H1 (cell line): Measurements from ENCODE around the gene DDX31. TPM values are rescaled to one million over a fixed set of nuclear protein-coding genes. Genes with fewer than 3 reads are reported as not detected.

Experiments used
- CTCF ChIA-PET: fragments of 300-600 bp; sonication (Branson Sonifier 250); formaldehyde crosslinking; loops from one replicate; lab custom pipeline; 2021; ENCODE audit not compliant: partially characterized antibody; lab: Charles Lee
- POLR2A ChIA-PET: fragments of 300-600 bp; sonication (Branson Sonifier 250); formaldehyde crosslinking; loops from one replicate; lab custom pipeline; 2021; ENCODE audit warnings: inconsistent platforms; ENCODE audit not compliant: partially characterized antibody; lab: Charles Lee
- DNase-seq, 2 experiments: peaks; one replicate each; pipeline versions ENCODE4 v3.0.0 to v3.0.0-alpha.2; 2010 to 2022; ENCODE audit warnings: low spot score in 2 of 2, low read depth in 1 of 2, mixed read lengths in 1 of 2
- FAIRE-seq: peaks from 2 replicates; lab custom pipeline; 2011; peaks lifted over from hg19 to GRCh38; lab: Jason Lieb, UNC
- H2AFZ ChIP-seq: 2 replicates; pipeline ENCODE4 v1.8.1; 2012; ENCODE audit warnings: low read length, inconsistent platforms
- H2AK5ac ChIP-seq: 2 replicates; pipeline ENCODE4 v1.6.1; 2013; ENCODE audit warnings: low read depth, low read length
- H2BK120ac ChIP-seq: replicated peaks from 2 replicates; pipeline ENCODE3; 2013; ENCODE audit warnings: low read depth, low read length, inconsistent platforms
- H2BK12ac ChIP-seq: 2 replicates; pipeline ENCODE4 v1.6.1; 2013; ENCODE audit warnings: low read depth, low read length
- H2BK15ac ChIP-seq: 2 replicates; pipeline ENCODE4 v1.6.1; 2013; ENCODE audit warnings: low read length
- H2BK20ac ChIP-seq: 2 replicates; pipeline ENCODE4 v1.6.1; 2013; ENCODE audit warnings: low read length
- H2BK5ac ChIP-seq: 2 replicates; pipeline ENCODE4 v1.6.1; 2013; ENCODE audit warnings: low read depth, low read length
- H3K14ac ChIP-seq: 2 replicates; pipeline ENCODE4 v1.6.1; 2013; ENCODE audit warnings: inconsistent platforms; ENCODE audit not compliant: insufficient read length
- H3K18ac ChIP-seq: 2 replicates; pipeline ENCODE4 v1.6.1; 2013; ENCODE audit warnings: low read length; ENCODE audit errors: extremely low read depth
- H3K23ac ChIP-seq: 2 replicates; pipeline ENCODE4 v1.6.1; 2013; ENCODE audit warnings: inconsistent platforms; ENCODE audit not compliant: insufficient read length
- H3K23me2 ChIP-seq: 2 replicates; pipeline ENCODE4 v1.6.1; 2013; ENCODE audit warnings: low read depth, low read length
- H3K27ac ChIP-seq: 2 replicates; pipeline ENCODE4 v1.6.1; 2011; ENCODE audit warnings: low read depth, low read length, inconsistent platforms
- H3K27me3 ChIP-seq, 4 experiments: replicated peaks in 1 of 4; 1 replicate in 1 of 4; 2 replicates in 3 of 4; pipeline versions ENCODE4 v1.6.1 to v1.8.1; 2011 to 2013; ENCODE audit warnings: low read length in 3 of 4, mild to moderate bottlenecking in 3 of 4, inconsistent platforms in 2 of 4, mixed read lengths in 2 of 4, moderate library complexity in 1 of 4; ENCODE audit not compliant: control insufficient read depth in 3 of 4, insufficient read depth in 3 of 4; ENCODE audit errors: extremely low read depth in 1 of 4
- H3K36me3 ChIP-seq, 4 experiments: 2 replicates each; pipeline versions ENCODE4 v1.6.1 to v1.8.1; 2011 to 2013; ENCODE audit warnings: mild to moderate bottlenecking in 4 of 4, low read length in 3 of 4, moderate library complexity in 2 of 4, control low read depth in 1 of 4, inconsistent platforms in 1 of 4; ENCODE audit not compliant: insufficient read depth in 4 of 4, control insufficient read depth in 2 of 4
- H3K4ac ChIP-seq: replicated peaks from 2 replicates; pipeline ENCODE3; 2013; ENCODE audit warnings: low read length, low read depth, mixed read lengths, inconsistent platforms; ENCODE audit not compliant: insufficient read length
- H3K4me1 ChIP-seq, 4 experiments: replicated peaks in 1 of 4; 1 replicate in 1 of 4; 2 replicates in 3 of 4; pipeline versions ENCODE4 v1.6.1 to v1.8.1; 2011 to 2013; ENCODE audit warnings: low read length in 3 of 4, inconsistent platforms in 2 of 4, mixed read lengths in 1 of 4; ENCODE audit not compliant: insufficient read depth in 4 of 4, control insufficient read depth in 3 of 4
- H3K4me2 ChIP-seq, 2 experiments: 2 replicates each; pipeline versions ENCODE4 v1.6.1 to v1.8.1; 2011 to 2013; ENCODE audit warnings: low read depth in 2 of 2, low read length in 2 of 2, control low read depth in 1 of 2, inconsistent platforms in 1 of 2, mild to moderate bottlenecking in 1 of 2; ENCODE audit not compliant: insufficient read depth in 1 of 2
- H3K4me3 ChIP-seq, 4 experiments: fragments of 200-600, 300-600 bp in 1 of 4; sonication (generic), shearing (Covaris generic), sonication (Bioruptor Twin) in 1 of 4; 2 replicates each; pipeline versions ENCODE4 v1.5.1 to v1.8.1; 2011 to 2016; ENCODE audit warnings: low read length in 4 of 4, low read depth in 3 of 4, control low read depth in 2 of 4, inconsistent platforms in 2 of 4, mild to moderate bottlenecking in 2 of 4, mixed read lengths in 1 of 4, moderate library complexity in 1 of 4; ENCODE audit not compliant: insufficient read depth in 2 of 4; ENCODE audit errors: extremely low read depth in 1 of 4
- H3K56ac ChIP-seq: replicated peaks from 2 replicates; pipeline ENCODE3; 2013; ENCODE audit warnings: low read depth, mild to moderate bottlenecking, mixed read lengths, low read length, inconsistent platforms; ENCODE audit not compliant: insufficient read length
- H3K79me1 ChIP-seq: 2 replicates; pipeline ENCODE4 v1.6.1; 2013; ENCODE audit warnings: low read depth, low read length, control low read depth
- H3K79me2 ChIP-seq, 2 experiments: 2 replicates each; pipeline versions ENCODE4 v1.6.1 to v1.8.1; 2012 to 2013; ENCODE audit warnings: low read length in 2 of 2, mild to moderate bottlenecking in 2 of 2, inconsistent platforms in 1 of 2; ENCODE audit not compliant: insufficient read depth in 2 of 2, control insufficient read depth in 1 of 2
- H3K9ac ChIP-seq, 4 experiments: replicated peaks in 1 of 4; 1 replicate in 1 of 4; 2 replicates in 3 of 4; pipeline versions ENCODE4 v1.6.1 to v1.8.1; 2011 to 2013; ENCODE audit warnings: low read depth in 3 of 4, low read length in 3 of 4, control low read depth in 2 of 4, mild to moderate bottlenecking in 2 of 4, moderate library complexity in 2 of 4, inconsistent platforms in 1 of 4; ENCODE audit errors: extremely low read depth in 1 of 4
- H3K9me3 ChIP-seq, 2 experiments: 2 replicates each; pipeline versions ENCODE4 v1.6.1 to v1.8.1; 2012 to 2013; ENCODE audit warnings: mild to moderate bottlenecking in 2 of 2, moderate library complexity in 2 of 2, control low read depth in 1 of 2, inconsistent platforms in 1 of 2, low read depth in 1 of 2, low read length in 1 of 2, mixed read lengths in 1 of 2; ENCODE audit not compliant: insufficient read depth in 2 of 2
- H4K20me1 ChIP-seq, 2 experiments: replicated peaks in 1 of 2; 2 replicates each; pipeline versions ENCODE3 to v1.8.1; 2011 to 2013; ENCODE audit warnings: inconsistent platforms in 2 of 2, low read length in 2 of 2, mild to moderate bottlenecking in 1 of 2; ENCODE audit not compliant: insufficient read depth in 2 of 2, control insufficient read depth in 1 of 2
- H4K5ac ChIP-seq: 2 replicates; pipeline ENCODE4 v1.6.1; 2013; ENCODE audit warnings: low read length, low read depth, mixed read lengths, inconsistent platforms; ENCODE audit not compliant: insufficient read length
- H4K8ac ChIP-seq: 2 replicates; pipeline ENCODE4 v1.8.0; 2013; ENCODE audit warnings: mild to moderate bottlenecking, moderate library complexity, low read length, inconsistent platforms; ENCODE audit not compliant: insufficient read depth; ENCODE audit errors: extremely low read depth
- H4K91ac ChIP-seq: replicated peaks from 2 replicates; pipeline ENCODE3; 2013; ENCODE audit warnings: low read length, mixed read lengths, inconsistent platforms; ENCODE audit not compliant: insufficient read length
- ASH2L ChIP-seq: fragments of 200-600, 300-600 bp; sonication (generic); IDR thresholded peaks from one replicate; pipeline ENCODE4 v1.7.1; 2017; ENCODE audit warnings: low read length
- E2F6 ChIP-seq: IDR thresholded peaks from 2 replicates; pipeline ENCODE4 v1.6.1; 2012; ENCODE audit warnings: inconsistent platforms
- EGR1 ChIP-seq: IDR thresholded peaks from 2 replicates; pipeline ENCODE4 v1.6.1; 2011; ENCODE audit warnings: low read depth, low read length, borderline replicate concordance
- POLR2A ChIP-seq, 2 experiments: IDR thresholded peaks; 1 replicate in 1 of 2; 2 replicates in 1 of 2; pipeline ENCODE4 v1.6.1; 2011; ENCODE audit warnings: low read depth in 2 of 2, low read length in 2 of 2, mild to moderate bottlenecking in 2 of 2; ENCODE audit errors: control extremely low read depth in 1 of 2
- POU5F1 ChIP-seq: IDR thresholded peaks from 2 replicates; pipeline ENCODE4 v1.6.1; 2011; ENCODE audit warnings: low read depth, mild to moderate bottlenecking, low read length, moderate library complexity
- RNF2 ChIP-seq: fragments of 200-900, 300-1000 bp; sonication (generic); IDR thresholded peaks from 2 replicates; pipeline ENCODE4 v1.7.1; 2016; ENCODE audit warnings: borderline replicate concordance, low read depth, mild to moderate bottlenecking, antibody characterized with exemption, low read length; ENCODE audit not compliant: poor library complexity, severe bottlenecking; ENCODE audit errors: missing control alignments
- SUZ12 ChIP-seq: fragments of 200-600 bp; sonication (generic); IDR thresholded peaks from 2 replicates; pipeline ENCODE4 v1.6.1; 2012; ENCODE audit warnings: mild to moderate bottlenecking, inconsistent platforms, low read length, moderate library complexity, mixed read lengths
- TEAD4 ChIP-seq: IDR thresholded peaks from 2 replicates; pipeline ENCODE4 v1.6.1; 2012; ENCODE audit warnings: low read depth, low read length, inconsistent platforms, mixed read lengths
- YY1 ChIP-seq: IDR thresholded peaks from 2 replicates; pipeline ENCODE4 v1.6.1; 2011; ENCODE audit warnings: low read depth, mild to moderate bottlenecking, low read length
- ZNF274 ChIP-seq: IDR thresholded peaks from 2 replicates; pipeline ENCODE4 v1.7.0; 2012; ENCODE audit warnings: low read length, borderline replicate concordance; ENCODE audit errors: extremely low read depth
- WGBS, 2 experiments: shearing (Covaris generic) in 1 of 2; methylation state at CpG; one replicate each; pipeline versions ENCODE4 v1.1.6 to v1.1.7; 2013 to 2015; ENCODE audit warnings: low lambda C conversion rate in 2 of 2, mixed read lengths in 2 of 2, inconsistent platforms in 1 of 2, low coverage in 1 of 2, missing lambda C conversion rate in 1 of 2; ENCODE audit not compliant: insufficient replicate concordance in 2 of 2, insufficient coverage in 1 of 2, insufficient read length in 1 of 2; ENCODE audit errors: extremely low coverage in 1 of 2, missing lambda C conversion rate in 1 of 2; 5-methylcytosine and 5-hydroxymethylcytosine counted together
- polyA plus RNA-seq, 7 experiments: library from polyadenylated mRNA; depleted of rRNA in 3 of 7; stranded (reverse) in 5 of 7; unstranded in 2 of 7; fragments of >200 nt in 5 of 7; fragments of 200-250 nt in 2 of 7; gene quantifications; 1 replicate in 5 of 7; 2 replicates in 1 of 7; 4 replicates in 1 of 7; pipeline versions ENCODE4 v1.2.1 to v1.2.3, GENCODE V29; 2011 to 2013; ENCODE audit warnings: missing spikeins in 2 of 7, mixed read lengths in 2 of 7
- total RNA-seq: library from RNA; stranded (reverse); fragmentation: NEBNext Ultra II Directional; extraction: Animal tissue kit (Norgen Biotek cat#: 25700); gene quantifications from 2 replicates; pipeline ENCODE4 v1.2.1, GENCODE V29; 2021

Gene DDX31
- total and polyA plus RNA-seq, 2 of the 8 experiments (the other 6 are each of a cell fraction or from before 2014, with no cell fraction given): 9.5 to 23.7 TPM

GRCh38 chr9:132590318-132591182, 79.2 kb downstream of the DDX31 start:
- WGBS, 2 experiments: 2% methylated on average over 32 of the region's 73 CpGs; no CpG with 5 or more reads in 1 of the 2 experiments
- Histone ChIP-seq H3K27ac (peak overlapping the region; percentile 21; the same call in 1 of the 2 replicates), H2BK20ac (0 out of 2 replicates have a peak overlapping the region, but pooled peaks have one; percentile 80), H4K5ac (peak overlapping the region; percentile 35), H3K14ac (no peak overlapping the region), H2AFZ (no peak overlapping the region), H3K23me2 (peaks cover 17% of the 10 kb centered on the region), H3K56ac (peak overlapping the region; percentile 38), H4K20me1 (peaks cover 0 to 21% of the 10 kb centered on the region in 2 experiments), H3K27me3 (peaks cover 44 to 55% (median 52%) of the 10 kb centered on the region in 4 experiments), H3K18ac (peak overlapping the region; percentile 99), H3K9me3 (no peaks in the 10 kb centered on the region), H3K79me1 (no peaks in the 10 kb centered on the region), H2BK15ac (no peak overlapping the region), H3K23ac (no peak overlapping the region), H3K4me3 (peak overlapping the region; percentile 31 to 65 (median 45)), H3K9ac (peak overlapping the region in 1 of 4 experiments; percentile 29; a peak in 2 of 7 replicates), H3K36me3 (peaks cover 0 to 4% (median 0%) of the 10 kb centered on the region in 4 experiments; a peak in 1 of 8 replicates), H3K4ac (peak overlapping the region; percentile 1), H3K4me1 (peaks cover 3 to 62% (median 35%) of the 10 kb centered on the region in 4 experiments), H2AK5ac (no peak overlapping the region), H4K91ac (peak overlapping the region; percentile 2), H2BK5ac (peak overlapping the region; percentile 75; the same call in 1 of the 2 replicates), H2BK12ac (peak overlapping the region; percentile 68; the same call in 1 of the 2 replicates), H4K8ac (no peak overlapping the region; the same call in none of the 2 replicates), H3K79me2 (no peaks in the 10 kb centered on the region), H2BK120ac (peak overlapping the region; percentile 1), H3K4me2 (peak overlapping the region; percentile 86 to 89)
- peak in 1 of 2 experiments; percentile 75 for DNase-seq
- POLR2A ChIA-PET: interaction anchor here (0.8 to 2.5 kb wide), 5 partner anchors 11 to 79 kb away, joined by 3 to 10 read pairs (median 3); partner anchors contain the start of genes DDX31 and GTF3C4
- CTCF ChIA-PET: interaction anchor here (0.7 to 0.8 kb wide), 2 partner anchors 16 to 59 kb away, joined by 3 read pairs; no protein-coding TSS in a partner anchor
- FAIRE-seq: no peak
- no peak for TF ChIP-seq E2F6
- no peak for TF ChIP-seq YY1
- TF ChIP-seq RNF2: no peak
- TF ChIP-seq ZNF274: no peak
- peak; percentile 43 for TF ChIP-seq ASH2L
- no peak for TF ChIP-seq TEAD4
- no peak for TF ChIP-seq POLR2A (IDR thresholded peaks at IDR 0.05; ENCODE audit: control extremely low read depth in 1 of 2, low read depth in 2 of 2, low read length in 2 of 2)
- no peak for TF ChIP-seq POU5F1
- TF ChIP-seq SUZ12: peak; percentile 39
- TF ChIP-seq EGR1: no peak
